ENCODE measurements around the gene NCSTN.

The NCSTN gene

GRCh38 chr1:160352555-160352954, 9.4 kb downstream of the NCSTN start:
- Histone ChIP-seq H3K4me2 (ENCODE audit: low read length) (no peak overlapping the region), H3K27me3 (ENCODE audit: control insufficient read depth, insufficient read depth, low read length) (no peaks in the 10 kb centered on the region), H3K36me3 (ENCODE audit: insufficient read depth, low read length) (peaks cover 92% of the 10 kb centered on the region), H3K4me1 (ENCODE audit: control insufficient read depth, insufficient read depth, low read length) (peaks cover 3% of the 10 kb centered on the region), H3K9me3 (replicated peaks; ENCODE audit: low read length) (no peaks in the 10 kb centered on the region), H3K4me3 (ENCODE audit: low read length) (no peak overlapping the region), H3K9ac (ENCODE audit: low read depth, low read length) (no peak overlapping the region)

DNA sequence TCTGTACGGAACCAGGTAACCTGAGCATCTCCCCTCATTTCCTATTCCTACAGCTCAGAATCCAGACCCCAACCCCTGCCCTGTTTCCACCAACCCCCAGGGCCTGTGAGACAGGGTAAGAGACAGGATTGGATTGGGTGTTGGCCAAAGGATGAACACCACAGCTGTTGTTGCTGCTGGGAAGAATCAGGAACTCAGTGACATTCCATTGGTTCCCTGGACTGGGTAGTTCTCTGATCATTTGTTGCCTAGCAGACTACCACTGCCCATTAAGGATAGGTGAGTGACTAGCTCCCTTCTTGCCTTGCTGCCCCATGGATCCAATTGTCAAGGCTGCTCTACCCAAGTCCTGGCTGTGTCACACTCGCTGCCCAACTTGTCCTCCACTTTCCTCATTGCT, 10.0 kb downstream of the NCSTN start:
- no peaks in the 10 kb centered on the region for H3K27me3 ChIP-seq (ENCODE audit: control insufficient read depth, insufficient read depth, low read length)
- H3K4me1 ChIP-seq (ENCODE audit: control insufficient read depth, insufficient read depth, low read length), result peaks cover 3% of the 10 kb centered on the region
- peaks cover 95% of the 10 kb centered on the region for H3K36me3 ChIP-seq (ENCODE audit: insufficient read depth, low read length)
- no peaks in the 10 kb centered on the region for H3K9me3 ChIP-seq (replicated peaks; ENCODE audit: low read length)
- H3K4me2 ChIP-seq (ENCODE audit: low read length), result no peak overlapping the region
- no peak overlapping the region for H3K9ac ChIP-seq (ENCODE audit: low read depth, low read length)
- no peak overlapping the region for H3K4me3 ChIP-seq (ENCODE audit: low read length)

- no peak overlapping the region for H3K4me2 ChIP-seq (ENCODE audit: low read length)
- H3K27me3 ChIP-seq (ENCODE audit: control insufficient read depth, insufficient read depth, low read length), result no peaks in the 10 kb centered on the region
- no peaks in the 10 kb centered on the region for H3K9me3 ChIP-seq (replicated peaks; ENCODE audit: low read length)
- H3K4me3 ChIP-seq (ENCODE audit: low read length), result no peak overlapping the region
- H3K9ac ChIP-seq (ENCODE audit: low read depth, low read length), result no peak overlapping the region
- peaks cover 6% of the 10 kb centered on the region for H3K4me1 ChIP-seq (ENCODE audit: control insufficient read depth, insufficient read depth, low read length)
- peaks cover 86% of the 10 kb centered on the region for H3K36me3 ChIP-seq (ENCODE audit: insufficient read depth, low read length)
Observed at GRCh38 chr1:160354388-160354985, 11.3 kb downstream of the NCSTN start.

GRCh38 chr1:160357286-160358002, 14.3 kb downstream of the NCSTN start:
- H3K27me3 ChIP-seq (ENCODE audit: control insufficient read depth, insufficient read depth, low read length), result no peaks in the 10 kb centered on the region
- H3K4me3 ChIP-seq (ENCODE audit: low read length), result no peak overlapping the region
- H3K9ac ChIP-seq (ENCODE audit: low read depth, low read length), result no peak overlapping the region
- H3K9me3 ChIP-seq (replicated peaks; ENCODE audit: low read length), result no peaks in the 10 kb centered on the region
- peaks cover 69% of the 10 kb centered on the region for H3K36me3 ChIP-seq (ENCODE audit: insufficient read depth, low read length)
- peaks cover 12% of the 10 kb centered on the region for H3K4me1 ChIP-seq (ENCODE audit: control insufficient read depth, insufficient read depth, low read length)
- H3K4me2 ChIP-seq (ENCODE audit: low read length), result no peak overlapping the region

GRCh38 chr1:160358073-160358472, 14.9 kb downstream of the NCSTN start:
- Histone ChIP-seq H3K4me1 (ENCODE audit: control insufficient read depth, insufficient read depth, low read length) (peaks cover 12% of the 10 kb centered on the region), H3K36me3 (ENCODE audit: insufficient read depth, low read length) (peaks cover 63% of the 10 kb centered on the region), H3K4me2 (ENCODE audit: low read length) (no peak overlapping the region), H3K9me3 (replicated peaks; ENCODE audit: low read length) (no peaks in the 10 kb centered on the region), H3K9ac (ENCODE audit: low read depth, low read length) (no peak overlapping the region), H3K27me3 (ENCODE audit: control insufficient read depth, insufficient read depth, low read length) (no peaks in the 10 kb centered on the region), H3K4me3 (ENCODE audit: low read length) (no peak overlapping the region)

- Histone ChIP-seq H3K27me3 (ENCODE audit: control insufficient read depth, insufficient read depth, low read length) (no peaks in the 10 kb centered on the region), H3K36me3 (ENCODE audit: insufficient read depth, low read length) (peaks cover 48% of the 10 kb centered on the region), H3K4me2 (ENCODE audit: low read length) (no peak overlapping the region), H3K9ac (ENCODE audit: low read depth, low read length) (no peak overlapping the region), H3K4me1 (ENCODE audit: control insufficient read depth, insufficient read depth, low read length) (peaks cover 12% of the 10 kb centered on the region), H3K4me3 (ENCODE audit: low read length) (no peak overlapping the region), H3K9me3 (replicated peaks; ENCODE audit: low read length) (no peaks in the 10 kb centered on the region)
Observed at GRCh38 chr1:160359559-160360226, 16.5 kb downstream of the NCSTN start.

GRCh38 chr1:160360227-160360695, 17.1 kb downstream of the NCSTN start:
- H3K9me3 ChIP-seq (replicated peaks; ENCODE audit: low read length), result no peaks in the 10 kb centered on the region
- H3K4me1 ChIP-seq (ENCODE audit: control insufficient read depth, insufficient read depth, low read length), result peaks cover 12% of the 10 kb centered on the region
- H3K4me2 ChIP-seq (ENCODE audit: low read length), result no peak overlapping the region
- no peak overlapping the region for H3K9ac ChIP-seq (ENCODE audit: low read depth, low read length)
- H3K27me3 ChIP-seq (ENCODE audit: control insufficient read depth, insufficient read depth, low read length), result no peaks in the 10 kb centered on the region
- peaks cover 42% of the 10 kb centered on the region for H3K36me3 ChIP-seq (ENCODE audit: insufficient read depth, low read length)
- H3K4me3 ChIP-seq (ENCODE audit: low read length), result no peak overlapping the region

- Histone ChIP-seq H3K4me1 (ENCODE audit: control insufficient read depth, insufficient read depth, low read length) (peaks cover 12% of the 10 kb centered on the region), H3K9ac (ENCODE audit: low read depth, low read length) (no peak overlapping the region), H3K4me3 (ENCODE audit: low read length) (no peak overlapping the region), H3K4me2 (ENCODE audit: low read length) (no peak overlapping the region), H3K36me3 (ENCODE audit: insufficient read depth, low read length) (peaks cover 33% of the 10 kb centered on the region), H3K27me3 (ENCODE audit: control insufficient read depth, insufficient read depth, low read length) (no peaks in the 10 kb centered on the region), H3K9me3 (replicated peaks; ENCODE audit: low read length) (no peaks in the 10 kb centered on the region)
Observed at GRCh38 chr1:160361199-160361598, 18.0 kb downstream of the NCSTN start.

DNA sequence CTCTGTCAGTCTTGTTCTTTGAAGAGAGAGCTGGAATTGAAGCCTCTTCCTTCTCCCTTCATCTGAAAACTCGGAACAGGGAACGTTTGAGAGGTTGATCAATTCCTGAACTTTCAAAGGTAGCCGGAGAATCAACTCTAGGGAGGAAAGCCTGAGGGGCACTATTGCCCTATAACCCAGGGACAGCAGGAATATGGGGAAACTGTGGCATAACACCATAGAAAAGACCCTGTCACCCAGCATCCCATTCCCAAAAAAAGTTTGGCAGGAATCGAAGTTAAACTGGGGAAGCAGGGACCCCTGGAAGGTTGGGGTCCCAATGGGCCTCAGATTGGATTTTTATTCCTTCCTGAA, 18.6 kb downstream of the NCSTN start:
- H3K4me3 ChIP-seq (ENCODE audit: low read length), result no peak overlapping the region
- H3K9ac ChIP-seq (ENCODE audit: low read depth, low read length), result no peak overlapping the region
- peaks cover 12% of the 10 kb centered on the region for H3K4me1 ChIP-seq (ENCODE audit: control insufficient read depth, insufficient read depth, low read length)
- H3K4me2 ChIP-seq (ENCODE audit: low read length), result no peak overlapping the region
- H3K36me3 ChIP-seq (ENCODE audit: insufficient read depth, low read length), result peaks cover 27% of the 10 kb centered on the region
- H3K9me3 ChIP-seq (replicated peaks; ENCODE audit: low read length), result no peaks in the 10 kb centered on the region
- no peaks in the 10 kb centered on the region for H3K27me3 ChIP-seq (ENCODE audit: control insufficient read depth, insufficient read depth, low read length)

- H3K4me3 ChIP-seq (ENCODE audit: low read length), result no peak overlapping the region
Observed at GRCh38 chr1:160362168-160362957, 19.2 kb downstream of the NCSTN start.

GRCh38 chr1:160363010-160363409, 19.8 kb downstream of the NCSTN start:
- Histone ChIP-seq H3K9ac (ENCODE audit: low read depth, low read length) (no peak overlapping the region), H3K9me3 (replicated peaks; ENCODE audit: low read length) (no peaks in the 10 kb centered on the region), H3K4me3 (ENCODE audit: low read length) (no peak overlapping the region), H3K27me3 (ENCODE audit: control insufficient read depth, insufficient read depth, low read length) (no peaks in the 10 kb centered on the region), H3K4me2 (ENCODE audit: low read length) (no peak overlapping the region), H3K4me1 (ENCODE audit: control insufficient read depth, insufficient read depth, low read length) (peaks cover 9% of the 10 kb centered on the region), H3K36me3 (ENCODE audit: insufficient read depth, low read length) (peaks cover 18% of the 10 kb centered on the region)

More at GRCh38 chr1:160362168-160362957, 19.2 kb downstream of the NCSTN start:
- no peaks in the 10 kb centered on the region for H3K9me3 ChIP-seq (replicated peaks; ENCODE audit: low read length)
- peaks cover 9% of the 10 kb centered on the region for H3K4me1 ChIP-seq (ENCODE audit: control insufficient read depth, insufficient read depth, low read length)
- H3K27me3 ChIP-seq (ENCODE audit: control insufficient read depth, insufficient read depth, low read length), result no peaks in the 10 kb centered on the region
- H3K9ac ChIP-seq (ENCODE audit: low read depth, low read length), result no peak overlapping the region
- H3K4me2 ChIP-seq (ENCODE audit: low read length), result no peak overlapping the region
- H3K36me3 ChIP-seq (ENCODE audit: insufficient read depth, low read length), result peaks cover 23% of the 10 kb centered on the region

Measured in skeletal muscle satellite cell (primary cell).